GM13976 (cell line): ENCODE results near the gene BSPRY.

Source experiments
- DNase-seq: peaks from one replicate; pipeline ENCODE4 v3.0.0; 2012; ENCODE audit warnings: low spot score
- in situ Hi-C: fragments of 300-500 bp; cut with MboI; formaldehyde crosslinking; loops from one replicate; pipeline ENCODE4 v1.12.0; 2022; ENCODE audit warnings: low sequenced_read_pairs, mixed read lengths, inconsistent platforms; ENCODE audit not compliant: unreplicated experiment
- TF ChIP-seq, protein P1 (sequence below): IDR thresholded peaks from 2 replicates; pipeline ENCODE4 v1.5.1; 2012; ENCODE audit warnings: borderline replicate concordance, mild to moderate bottlenecking; ENCODE audit not compliant: insufficient read depth; ENCODE audit errors: extremely low read depth, missing control alignments, control extremely low read depth

BSPRY gene

DNA sequence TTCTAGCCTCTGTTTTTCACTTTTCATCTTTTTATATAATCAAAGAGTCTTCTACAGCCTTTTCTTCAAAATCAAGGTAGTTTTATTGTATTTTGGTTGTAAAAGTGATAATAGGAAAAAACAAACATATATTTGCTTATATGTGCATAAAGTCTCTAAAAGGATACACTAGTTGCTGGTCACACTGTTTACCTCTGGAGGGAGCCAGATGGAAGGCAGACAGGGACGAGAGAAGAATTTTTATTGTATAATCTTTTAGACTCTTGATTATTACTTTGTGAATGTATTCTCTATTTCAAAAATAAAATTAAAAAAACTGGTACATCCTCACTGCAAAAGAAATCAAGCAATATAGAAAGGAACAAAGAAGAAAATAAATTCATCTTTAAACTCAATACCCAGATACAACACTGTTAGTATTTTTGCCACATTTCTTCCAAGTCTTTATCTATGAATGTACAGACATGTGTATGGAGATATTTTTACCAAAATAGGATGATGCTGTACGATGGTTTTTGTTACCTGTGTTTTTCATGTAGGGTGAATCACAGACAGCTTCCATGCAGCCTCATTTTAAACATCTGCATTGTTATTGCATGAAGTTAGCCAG lies 40.0 kb upstream of the BSPRY start:
- in situ Hi-C loops: no loop called here
- peak; percentile 64 for DNase-seq
- TF ChIP-seq, protein P1, sequence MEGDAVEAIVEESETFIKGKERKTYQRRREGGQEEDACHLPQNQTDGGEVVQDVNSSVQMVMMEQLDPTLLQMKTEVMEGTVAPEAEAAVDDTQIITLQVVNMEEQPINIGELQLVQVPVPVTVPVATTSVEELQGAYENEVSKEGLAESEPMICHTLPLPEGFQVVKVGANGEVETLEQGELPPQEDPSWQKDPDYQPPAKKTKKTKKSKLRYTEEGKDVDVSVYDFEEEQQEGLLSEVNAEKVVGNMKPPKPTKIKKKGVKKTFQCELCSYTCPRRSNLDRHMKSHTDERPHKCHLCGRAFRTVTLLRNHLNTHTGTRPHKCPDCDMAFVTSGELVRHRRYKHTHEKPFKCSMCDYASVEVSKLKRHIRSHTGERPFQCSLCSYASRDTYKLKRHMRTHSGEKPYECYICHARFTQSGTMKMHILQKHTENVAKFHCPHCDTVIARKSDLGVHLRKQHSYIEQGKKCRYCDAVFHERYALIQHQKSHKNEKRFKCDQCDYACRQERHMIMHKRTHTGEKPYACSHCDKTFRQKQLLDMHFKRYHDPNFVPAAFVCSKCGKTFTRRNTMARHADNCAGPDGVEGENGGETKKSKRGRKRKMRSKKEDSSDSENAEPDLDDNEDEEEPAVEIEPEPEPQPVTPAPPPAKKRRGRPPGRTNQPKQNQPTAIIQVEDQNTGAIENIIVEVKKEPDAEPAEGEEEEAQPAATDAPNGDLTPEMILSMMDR: peak; percentile 46

DNA sequence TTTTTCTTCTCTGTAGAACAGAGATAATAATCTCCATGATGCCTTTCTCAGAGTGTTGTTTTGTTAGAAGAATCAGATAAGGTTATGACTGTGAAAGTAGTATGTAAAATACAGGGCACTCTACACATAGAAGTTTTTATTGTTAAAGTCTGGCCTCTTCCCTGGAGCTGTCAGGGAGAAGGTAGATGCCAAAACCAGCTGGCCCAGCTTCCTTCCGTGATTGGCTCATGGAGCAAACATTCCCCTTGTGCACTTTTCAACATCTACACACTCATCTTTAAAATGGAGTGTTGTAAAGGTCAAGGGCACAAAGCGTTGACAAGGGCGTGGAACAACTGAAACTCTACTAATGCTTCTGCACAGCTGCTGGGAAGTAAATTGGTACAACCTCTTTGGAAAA lies 38.8 kb upstream of the BSPRY start:
- TF ChIP-seq, protein P1: no peak
- in situ Hi-C loops: no loop called here
- DNase-seq: no peak

DNA sequence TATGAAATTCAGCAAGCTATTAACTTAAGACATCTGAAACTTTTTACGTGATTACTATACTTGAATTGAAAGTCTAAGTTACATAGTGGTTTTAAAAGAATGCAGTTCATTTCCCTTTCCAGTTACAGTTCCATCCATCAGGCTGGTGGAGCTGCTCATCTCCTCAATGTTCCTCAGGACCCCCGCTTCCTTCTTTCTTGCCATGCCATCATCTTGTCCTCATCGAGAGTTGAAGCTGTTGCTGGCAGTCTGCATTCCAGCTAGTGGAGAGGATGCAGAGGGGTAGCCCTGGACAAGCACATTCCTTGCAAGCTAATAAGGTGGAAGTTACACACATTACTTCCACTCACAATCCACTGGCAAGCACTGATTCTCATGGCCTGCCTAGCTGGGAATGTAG lies 37.4 kb upstream of the BSPRY start:
- in situ Hi-C loops: no loop called here
- DNase-seq: no peak
- TF ChIP-seq, protein P1: no peak

DNA sequence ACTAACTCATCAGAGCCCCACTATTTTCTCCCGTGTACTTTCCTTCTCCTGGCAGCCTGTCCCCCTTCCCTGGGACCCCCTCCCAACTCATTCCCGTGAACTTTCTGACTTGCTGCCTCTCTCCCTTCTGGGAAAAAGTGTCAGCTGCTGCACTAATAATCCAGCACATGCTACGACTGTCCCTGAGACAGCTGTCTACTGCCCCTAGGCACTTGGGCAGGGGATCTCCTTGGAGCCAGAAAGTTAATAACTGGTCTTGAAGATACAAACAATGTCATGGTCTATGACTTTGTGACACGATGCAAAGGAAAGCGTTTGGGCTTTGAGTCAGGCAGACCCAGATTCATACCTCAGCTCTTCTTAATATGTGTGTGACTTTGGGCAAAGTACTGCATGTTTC lies 36.1 kb upstream of the BSPRY start:
- in situ Hi-C loops: no loop called here
- DNase-seq: no peak
- TF ChIP-seq, protein P1: no peak

DNA sequence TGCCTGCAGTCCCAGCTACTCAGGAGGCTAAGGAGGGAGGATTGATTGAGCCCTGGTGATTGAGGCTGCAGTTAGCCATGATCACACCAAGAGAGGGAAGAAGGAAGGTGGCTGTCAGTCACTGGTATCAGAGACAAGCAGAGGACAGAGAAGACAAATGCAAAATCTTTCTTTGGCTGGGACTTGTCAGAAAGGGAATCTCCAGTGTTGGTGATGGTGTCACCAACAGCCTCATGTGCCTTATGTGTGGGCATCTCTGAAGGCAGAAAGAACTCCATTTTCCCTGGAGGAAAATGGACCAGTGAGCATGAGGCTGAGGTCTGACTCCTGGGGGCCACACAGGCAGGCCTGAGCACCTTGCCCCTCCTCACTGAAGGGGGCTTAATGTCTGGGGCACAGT lies 34.1 kb upstream of the BSPRY start:
- in situ Hi-C loops: no loop called here
- DNase-seq: no peak
- TF ChIP-seq, protein P1: no peak

DNA sequence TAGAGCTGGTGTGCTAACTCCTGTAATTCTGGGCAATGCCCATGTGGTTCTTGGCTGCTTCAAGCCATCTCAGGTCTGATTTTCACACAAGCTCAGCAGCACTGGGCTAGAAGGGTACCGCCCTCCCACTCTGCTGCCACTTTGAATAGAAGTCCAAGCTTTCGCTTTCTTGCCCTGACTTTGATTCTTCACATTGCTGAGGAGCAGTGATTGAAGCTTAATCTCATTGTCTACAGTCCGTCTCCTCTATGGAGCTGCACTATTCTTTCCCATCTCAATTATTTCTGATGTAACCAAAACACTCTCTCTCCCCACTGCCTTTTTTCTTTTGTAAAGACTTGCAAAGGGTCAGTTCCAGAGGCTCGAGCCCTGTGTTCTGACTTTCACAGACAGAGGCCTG lies 33.3 kb upstream of the BSPRY start:
- in situ Hi-C loops: no loop called here

DNA sequence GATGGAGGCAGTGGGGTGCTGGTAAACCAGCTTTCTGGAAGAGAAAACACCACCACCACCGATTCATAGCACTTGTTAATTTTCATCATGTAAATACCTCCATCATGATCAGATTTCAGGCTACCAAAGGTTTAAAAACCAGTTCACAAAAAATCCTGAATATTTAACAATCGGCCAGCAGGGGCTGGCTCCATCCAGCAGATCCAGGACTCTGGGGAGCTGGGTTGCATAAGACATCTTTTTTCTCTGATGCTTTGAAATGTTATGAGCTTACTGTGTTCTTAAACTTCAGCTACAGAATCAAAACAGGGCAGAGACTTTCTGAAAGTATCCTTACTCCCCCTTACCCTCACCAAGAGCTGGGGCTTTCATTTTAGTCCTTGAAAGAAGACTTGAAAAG lies 31.6 kb upstream of the BSPRY start:
- in situ Hi-C loops: no loop called here
- TF ChIP-seq, protein P1: no peak
- DNase-seq: no peak

More for the DNA sequence above, 33.3 kb upstream of the BSPRY start:
- DNase-seq: no peak
- TF ChIP-seq, protein P1: no peak
